Prostate gland (tissue), 2 donors: ENCODE data around the gene ESRP2. TPM values are rescaled to one million over a fixed set of nuclear protein-coding genes. Genes with fewer than 3 reads are reported as not detected.
A peak's percentile ranks its signal among the peaks of the same experiment; 100 is the strongest.

Experiments used
- DNase-seq: peaks from one replicate; pipeline ENCODE4 v3.0.0-alpha.2; 2019; ENCODE audit warnings: low spot score
- H3K27ac ChIP-seq, 2 donors: fragments of 200-600 bp; sonication (generic); 2 replicates each; pipeline ENCODE4 v1.5.1; 2017 to 2019
- H3K27me3 ChIP-seq: fragments of 200-600 bp; sonication (generic); replicated peaks from 2 replicates; pipeline ENCODE4 v1.5.1; 2019; ENCODE audit not compliant: insufficient read depth
- H3K36me3 ChIP-seq, 2 donors: fragments of 200-600 bp; sonication (generic); 1 replicate in 1 of 2; 2 replicates in 1 of 2; pipeline versions ENCODE4 v1.5.1 to v1.8.1; 2017 to 2019
- H3K4me1 ChIP-seq: fragments of 200-600 bp; sonication (generic); replicated peaks from 2 replicates; pipeline ENCODE4 v1.5.1; 2019
- H3K4me3 ChIP-seq, 2 donors: fragments of 200-600 bp; sonication (generic); 2 replicates each; pipeline ENCODE4 v1.5.1; 2017 to 2019
- H3K9me3 ChIP-seq: fragments of 200-600 bp; sonication (generic); 2 replicates; pipeline ENCODE4 v1.5.1; 2017
- CTCF ChIP-seq, 4 experiments: fragments of 200-600 bp in 2 of 4; fragments of 450-650 bp in 2 of 4; sonication (generic) in 2 of 4; IDR thresholded peaks; 1 replicate in 3 of 4; 2 replicates in 1 of 4; pipeline ENCODE4 v1.5.1; 2016 to 2019; ENCODE audit warnings: antibody characterized with exemption in 4 of 4, mild to moderate bottlenecking in 2 of 4, moderate library complexity in 2 of 4
- POLR2A ChIP-seq: fragments of 450-650 bp; IDR thresholded peaks from one replicate; pipeline ENCODE4 v1.6.1; 2016; ENCODE audit warnings: antibody characterized with exemption, mild to moderate bottlenecking
- POLR2AphosphoS5 ChIP-seq: sonication (generic); formaldehyde crosslinking; IDR thresholded peaks from one replicate; pipeline ENCODE4 v1.6.1; 2017; ENCODE audit warnings: antibody characterized with exemption
- WGBS: methylation state at CpG from one replicate; pipeline ENCODE4 v1.1.5; 2018; 5-methylcytosine and 5-hydroxymethylcytosine counted together
- intact Hi-C: fragments of 100-400 bp; cut with DNase I; formaldehyde crosslinking; loops from one replicate; pipeline ENCODE4 v1.14.2; 2022
- total RNA-seq, 2 donors: library from RNA; depleted of rRNA; stranded (reverse); fragments of >200 nt; gene quantifications; one replicate each; pipeline ENCODE4 v1.1.0, GENCODE V29; 2016

Gene ESRP2
- total RNA-seq, 2 donors from 2014 or later: 24.5 to 48.1 TPM

GRCh38 chr16:68242085-68242484, 6.2 kb upstream of the ESRP2 start:
- intact Hi-C loops: loop anchor here (5.0 kb wide), 1 partner anchor 85 kb away; no protein-coding TSS in a partner anchor
- Histone ChIP-seq H3K36me3 (no peaks in the 10 kb centered on the region), H3K27ac (no peak overlapping the region), H3K9me3 (no peaks in the 10 kb centered on the region), H3K4me1 (peaks cover 6% of the 10 kb centered on the region), H3K27me3 (no peaks in the 10 kb centered on the region), H3K4me3 (no peak overlapping the region)
- DNase-seq: no peak
- WGBS: 82% methylated on average over 7 of the region's 7 CpGs
- no peak for TF ChIP-seq POLR2A
- TF ChIP-seq CTCF (IDR thresholded peaks at IDR 0.05): no peak
- TF ChIP-seq POLR2AphosphoS5: no peak

- intact Hi-C loops: no loop called here
- TF ChIP-seq POLR2A (no peak), CTCF (IDR thresholded peaks at IDR 0.05) (peak in 1 of 4 experiments; percentile 1)
- peaks cover 17% of the 10 kb centered on the region for H3K4me1 ChIP-seq
Observed at GRCh38 chr16:68238029-68238345, 2.1 kb upstream of the ESRP2 start.

GRCh38 chr16:68237243-68238028, 1.5 kb upstream of the ESRP2 start:
- peak overlapping the region; percentile 52 to 55 for H3K4me3 ChIP-seq
- DNase-seq: peak; percentile 99
- H3K36me3 ChIP-seq: peaks cover 0 to 1% of the 10 kb centered on the region in 2 donors
- no peaks in the 10 kb centered on the region for H3K9me3 ChIP-seq
- H3K27me3 ChIP-seq: no peaks in the 10 kb centered on the region
- intact Hi-C loops: no loop called here
- H3K4me1 ChIP-seq: peaks cover 17% of the 10 kb centered on the region
- peak; percentile 83 for TF ChIP-seq POLR2A
- TF ChIP-seq CTCF (IDR thresholded peaks at IDR 0.05): peak in 2 of 4 experiments; percentile 32 to 41
- peak; percentile 99 for TF ChIP-seq POLR2AphosphoS5
- WGBS: 1% methylated on average over 71 of the region's 72 CpGs
- H3K27ac ChIP-seq: peak overlapping the region; percentile 95

More at GRCh38 chr16:68238029-68238345, 2.1 kb upstream of the ESRP2 start:
- WGBS: 19% methylated on average over 20 of the region's 20 CpGs
- DNase-seq: no peak
- Histone ChIP-seq H3K27me3 (no peaks in the 10 kb centered on the region), H3K4me3 (peak overlapping the region; percentile 52 to 55), H3K27ac (peak overlapping the region; percentile 95), H3K36me3 (no peaks in the 10 kb centered on the region), H3K9me3 (no peaks in the 10 kb centered on the region)

- H3K36me3 ChIP-seq: peaks cover 0 to 7% of the 10 kb centered on the region in 2 donors
- peak overlapping the region; percentile 95 for H3K27ac ChIP-seq
- 4% methylated on average over 21 of the region's 21 CpGs for WGBS
- H3K27me3 ChIP-seq: no peaks in the 10 kb centered on the region
- H3K4me3 ChIP-seq: peak overlapping the region; percentile 52 to 55
- H3K9me3 ChIP-seq: no peaks in the 10 kb centered on the region
- intact Hi-C loops: no loop called here
- DNase-seq: peak; percentile 30
- peaks cover 17% of the 10 kb centered on the region for H3K4me1 ChIP-seq
- no peak for TF ChIP-seq CTCF (IDR thresholded peaks at IDR 0.05)
Observed at GRCh38 chr16:68236826-68237242, 907 bp upstream of the ESRP2 start.
